DMS153 (cell line): ENCODE data around the gene SIT1.
"Not testable (repeated sequence)": the region's sequence is repeated elsewhere in the genome, so short reads cannot be mapped to it uniquely, and the experiment has no call there.

Source experiments
- DNase-seq: peaks from one replicate; lab custom pipeline; 2025; lab: John Stamatoyannopoulos, UW

The SIT1 gene

GRCh38 chr9:35637427-35637955 lies 13.2 kb downstream of the SIT1 start:
- not testable (repeated sequence) for DNase-seq

- not testable (repeated sequence) for DNase-seq
Observed at GRCh38 chr9:35636877-35637246, 13.9 kb downstream of the SIT1 start.

DNA sequence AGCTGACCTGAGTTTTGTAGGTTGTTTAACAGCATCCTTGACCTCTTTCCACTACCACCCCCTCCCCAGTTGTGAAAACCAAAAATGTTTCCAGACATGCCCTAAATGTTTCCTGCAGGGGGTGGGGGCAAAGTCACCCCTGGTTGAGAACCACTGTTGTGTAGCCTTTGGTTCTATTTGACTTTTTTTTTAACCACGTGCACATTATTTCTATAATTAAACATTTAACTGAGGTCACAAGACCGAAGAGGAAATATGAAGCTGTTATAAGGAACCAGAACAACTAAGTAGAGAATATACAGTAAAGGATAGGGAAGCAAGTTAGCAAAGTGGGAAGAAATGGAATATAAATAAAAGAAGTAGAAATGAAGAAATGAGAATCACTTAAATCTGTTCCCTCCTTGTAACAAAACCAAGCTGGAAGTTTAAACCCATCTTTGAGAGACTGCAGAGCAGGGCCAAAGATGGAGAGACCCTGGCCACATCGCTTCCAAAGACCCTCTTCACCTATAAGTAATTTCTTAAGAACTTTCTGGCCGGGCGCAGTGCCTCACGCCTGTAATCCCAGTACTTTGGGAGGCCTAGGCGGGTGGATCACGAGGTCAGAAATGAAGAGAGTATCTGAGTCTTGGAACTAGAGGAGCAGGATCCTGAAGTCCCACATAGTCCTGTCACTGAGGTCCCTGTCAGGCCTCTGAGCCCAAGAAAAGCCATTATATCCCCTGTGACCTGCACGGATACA lies 14.4 kb downstream of the SIT1 start:
- no peak for DNase-seq

- DNase-seq: no peak
Observed at GRCh38 chr9:35635730-35636129, 15.0 kb downstream of the SIT1 start.

GRCh38 chr9:35629597-35629996 lies 21.1 kb downstream of the SIT1 start:
- no peak for DNase-seq

- DNase-seq: no peak
Observed at GRCh38 chr9:35628389-35628991, 22.2 kb downstream of the SIT1 start.

DNA sequence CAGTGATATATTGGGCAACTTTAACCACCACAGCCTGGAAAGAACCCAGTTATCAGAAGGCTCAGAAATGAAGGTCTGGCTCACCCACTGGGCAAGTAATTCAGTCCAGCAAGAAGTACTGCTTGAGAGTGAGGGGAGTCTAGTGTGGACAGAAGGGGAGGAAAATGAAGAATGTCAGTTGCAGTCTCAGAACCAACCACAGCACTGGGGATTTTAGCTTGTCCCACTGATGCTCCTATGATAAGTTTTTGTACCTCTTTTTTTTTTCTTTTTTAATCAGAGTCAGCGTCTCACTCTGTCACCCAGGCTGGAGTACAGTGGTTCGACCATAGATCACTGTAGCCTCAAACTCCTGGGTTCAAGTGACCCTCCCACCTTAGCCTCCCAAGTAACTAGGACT lies 23.2 kb downstream of the SIT1 start:
- DNase-seq: no peak

DNA sequence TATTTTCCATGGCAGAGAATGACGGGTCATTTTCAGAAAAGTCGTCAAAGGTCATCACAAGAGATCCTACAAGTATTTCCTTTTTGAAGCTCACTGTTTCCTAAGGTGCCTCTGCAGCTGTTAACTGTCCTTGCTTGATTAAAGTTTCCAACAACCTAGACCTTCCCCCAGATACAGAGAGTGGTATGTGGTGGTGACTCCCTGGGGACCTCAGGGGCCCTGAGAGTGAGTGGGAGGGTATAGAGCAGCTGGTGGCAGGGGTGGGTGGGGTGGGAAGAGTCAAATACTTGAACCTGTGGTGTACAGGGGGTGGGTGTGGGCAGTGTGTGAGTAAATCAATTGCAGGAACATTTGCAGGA lies 31.0 kb downstream of the SIT1 start:
- no peak for DNase-seq

DNA sequence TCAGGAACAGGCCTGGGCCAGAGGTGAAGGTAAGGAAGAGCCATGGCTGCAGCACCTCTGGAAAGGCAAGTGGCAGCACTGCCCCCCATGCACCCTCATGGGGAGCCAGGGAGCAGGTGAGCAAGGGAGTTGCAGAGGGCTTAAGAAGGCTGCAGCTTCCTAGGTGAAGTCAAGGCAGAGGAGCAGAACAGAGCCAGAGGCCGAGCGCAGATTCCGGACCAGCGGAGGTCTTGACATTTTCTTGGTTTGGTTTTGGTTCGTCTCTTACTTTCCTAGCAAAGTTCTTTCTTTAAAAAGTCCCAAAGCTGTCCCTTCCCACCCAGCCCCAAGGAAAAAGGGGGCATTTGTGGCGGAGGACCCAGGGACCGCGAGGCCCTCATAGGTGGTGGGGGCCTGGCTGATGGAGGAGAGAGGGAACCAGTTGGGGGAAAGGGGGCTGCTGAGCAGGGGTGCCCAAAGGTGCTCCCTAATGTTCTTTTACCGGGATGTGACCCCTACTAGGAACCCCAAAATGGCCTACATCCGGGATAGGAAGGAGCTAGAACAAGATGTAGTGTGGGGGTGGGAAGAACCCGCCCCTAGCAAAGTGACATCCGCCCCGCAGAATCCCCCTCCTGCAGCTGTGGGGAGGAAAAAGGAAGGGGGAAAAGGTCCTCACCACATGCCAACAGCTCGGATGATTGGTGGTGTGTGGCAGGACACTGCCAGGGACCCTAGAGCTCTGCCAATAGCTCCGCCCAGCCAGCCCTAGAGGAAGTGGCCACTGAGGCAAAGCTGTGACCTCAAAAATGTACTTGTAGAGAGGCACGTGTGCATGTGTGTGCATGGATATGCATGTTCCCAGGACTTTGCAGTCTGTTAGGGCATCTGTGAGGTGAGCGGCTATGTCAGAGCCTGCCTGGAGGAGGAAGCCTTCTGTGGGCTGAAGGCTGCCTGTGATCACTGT lies 31.6 kb downstream of the SIT1 start:
- no peak for DNase-seq

GRCh38 chr9:35618325-35618727 lies 32.4 kb downstream of the SIT1 start, which contains the start of gene CD72:
TSS of gene CD72 (minus strand) at chr9:35618413. CDS start at chr9:35618303, 110 bp downstream.
- no peak for DNase-seq

DNA sequence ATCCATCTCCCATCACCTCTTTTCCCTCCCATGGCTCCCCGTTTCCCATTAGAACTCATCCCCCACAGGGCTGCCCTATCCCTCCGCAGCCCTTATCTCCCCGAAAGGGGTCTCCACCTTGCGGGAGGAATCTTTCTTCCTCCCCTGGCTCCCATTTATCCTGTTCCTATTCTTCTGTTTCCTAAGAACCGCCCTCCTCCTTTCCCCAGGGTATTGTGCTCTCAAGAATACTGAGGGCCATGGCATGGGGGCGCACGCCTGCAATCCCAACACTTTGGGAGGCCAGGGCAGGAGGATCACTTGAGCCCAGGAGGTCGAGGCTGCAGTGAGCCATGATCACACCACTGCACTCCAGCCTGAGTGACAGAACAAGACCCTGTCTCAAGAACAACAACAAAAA lies 33.2 kb downstream of the SIT1 start:
- DNase-seq: no peak

DNA sequence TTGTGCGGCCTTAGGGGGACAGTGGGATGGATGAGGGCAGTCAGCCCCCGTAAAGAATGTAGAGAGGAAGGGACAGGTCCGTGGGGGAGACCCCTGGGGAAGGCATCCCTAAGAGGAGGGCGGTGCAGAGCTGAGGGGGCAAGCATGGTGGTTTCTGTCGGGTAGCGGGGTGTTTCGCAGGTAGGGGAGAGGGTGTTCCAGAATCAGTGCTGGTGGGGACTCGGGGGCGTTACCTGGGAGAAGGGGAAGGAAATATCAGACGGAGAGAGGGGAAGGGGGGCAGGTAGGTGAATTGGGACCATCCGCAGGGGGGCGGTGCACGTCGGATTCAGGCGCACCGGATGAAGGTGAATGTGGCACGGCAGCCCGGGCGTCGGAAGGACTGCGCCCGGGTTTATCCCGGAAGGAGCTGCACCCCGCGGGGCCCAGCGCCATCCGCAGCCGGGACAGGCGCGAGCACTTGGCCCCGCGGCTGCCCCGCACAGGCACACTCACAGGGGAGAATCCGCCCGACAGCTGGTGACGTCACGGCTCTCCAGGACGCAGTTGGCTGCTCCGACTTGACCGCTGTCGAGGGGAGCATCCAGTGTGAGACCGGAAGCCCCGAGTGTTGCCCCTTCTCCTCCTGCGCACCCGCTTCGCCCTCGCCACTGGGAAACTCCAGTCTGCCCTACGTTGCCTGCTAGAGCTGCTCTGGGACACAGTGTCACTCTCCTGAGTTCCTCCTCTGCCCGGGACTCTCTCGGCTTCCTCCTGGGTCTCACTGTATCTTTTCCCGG lies 33.9 kb downstream of the SIT1 start:
- DNase-seq: no peak

- DNase-seq: no peak
Observed at GRCh38 chr9:35615981-35616680, 34.6 kb downstream of the SIT1 start.

DNA sequence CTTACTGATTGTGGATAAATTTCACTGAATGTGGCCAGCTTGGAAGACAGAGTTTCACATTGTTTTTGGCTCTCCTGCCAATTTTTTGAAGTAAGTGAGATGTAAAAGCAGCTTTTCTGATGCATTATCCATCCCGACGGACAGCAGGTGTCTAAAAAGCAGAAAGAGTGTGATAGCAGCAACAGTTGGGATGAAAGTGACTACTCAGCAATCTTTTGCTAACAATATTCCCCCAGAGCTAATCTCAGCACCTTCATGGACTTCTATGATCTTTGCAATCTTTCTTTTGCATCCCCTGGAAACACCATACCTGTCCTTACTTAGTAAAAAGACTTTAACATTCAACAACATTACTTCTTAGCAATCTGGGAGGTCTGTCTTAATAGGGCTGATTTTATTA lies 37.9 kb downstream of the SIT1 start:
- no peak for DNase-seq

GRCh38 chr9:35612066-35612465 lies 38.7 kb downstream of the SIT1 start:
- not testable (repeated sequence) for DNase-seq

- no peak for DNase-seq
Observed at GRCh38 chr9:35611230-35611797, 39.4 kb downstream of the SIT1 start.

DNA sequence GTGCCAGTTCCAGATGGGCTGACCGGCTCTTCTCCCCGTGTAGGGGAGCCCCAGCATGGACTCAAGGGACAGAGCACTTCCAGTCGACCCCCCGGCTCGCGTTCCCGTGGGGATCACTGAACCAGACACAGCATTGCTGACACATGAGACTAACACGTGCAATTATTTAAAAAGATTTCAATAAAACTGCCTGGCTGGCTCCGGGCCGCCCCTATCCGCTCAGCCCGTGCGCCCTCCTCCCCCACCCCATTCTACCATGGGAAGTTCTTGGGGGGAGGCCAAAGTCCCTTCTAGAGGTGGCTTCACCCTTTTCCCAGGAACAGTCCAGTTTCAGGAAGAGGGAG lies 40.9 kb downstream of the SIT1 start:
- no peak for DNase-seq

DNA sequence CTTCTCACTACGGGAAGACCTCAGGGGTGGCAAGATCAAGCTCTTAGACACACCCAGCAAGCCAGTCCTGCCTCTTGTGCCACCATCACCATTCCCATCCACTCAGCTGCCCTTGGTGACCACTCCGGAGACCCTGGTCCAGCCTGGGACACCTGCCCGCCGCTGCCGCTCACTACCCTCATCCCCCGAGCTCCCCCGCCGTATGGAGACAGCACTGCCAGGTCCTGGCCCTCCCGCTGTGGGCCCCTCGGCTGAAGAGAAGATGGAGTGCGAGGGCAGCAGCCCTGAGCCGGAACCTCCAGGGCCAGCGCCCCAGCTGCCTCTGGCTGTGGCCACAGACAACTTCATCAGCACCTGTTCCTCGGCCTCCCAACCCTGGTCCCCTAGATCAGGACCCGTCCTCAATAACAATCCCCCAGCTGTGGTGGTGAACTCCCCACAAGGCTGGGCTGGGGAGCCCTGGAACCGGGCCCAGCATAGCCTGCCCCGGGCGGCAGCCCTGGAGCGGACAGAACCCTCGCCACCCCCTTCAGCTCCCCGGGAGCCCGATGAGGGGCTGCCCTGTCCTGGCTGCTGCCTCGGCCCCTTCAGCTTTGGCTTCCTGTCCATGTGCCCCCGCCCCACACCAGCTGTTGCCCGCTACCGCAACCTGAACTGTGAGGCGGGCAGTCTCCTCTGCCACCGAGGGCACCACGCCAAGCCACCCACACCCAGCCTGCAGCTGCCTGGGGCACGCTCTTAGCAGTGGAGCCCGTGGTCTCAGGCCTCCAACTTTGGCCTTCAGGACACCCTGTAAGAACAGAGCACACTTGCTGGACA lies 41.5 kb downstream of the SIT1 start:
- no peak for DNase-seq

DNA sequence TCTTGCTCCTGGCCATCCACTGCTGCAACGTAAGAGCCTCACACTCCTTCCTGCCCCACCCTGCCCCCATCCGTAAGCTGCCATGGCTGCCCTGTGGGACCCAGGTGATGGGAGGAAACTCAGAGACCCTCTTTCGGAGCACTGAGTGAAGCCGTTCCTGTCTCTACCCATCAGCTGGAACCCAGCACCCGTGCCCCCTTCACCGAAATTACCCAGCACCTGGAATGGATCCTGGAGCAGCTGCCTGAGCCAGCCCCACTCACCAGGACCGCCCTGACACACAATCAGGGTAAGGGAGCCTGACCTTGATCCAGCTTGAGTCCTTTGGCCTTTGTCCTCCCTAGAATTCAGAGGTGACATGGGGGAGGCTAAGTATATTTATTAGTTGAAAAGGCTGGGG lies 42.5 kb downstream of the SIT1 start:
- DNase-seq: no peak

- no peak for DNase-seq
Observed at GRCh38 chr9:35606726-35607125, 44.0 kb downstream of the SIT1 start.
